RPMI8226 (cell line): ENCODE data around the gene TAC4.
"Not testable (repeated sequence)": the region's sequence is repeated elsewhere in the genome, so short reads cannot be mapped to it uniquely, and the experiment has no call there.

ENCODE experiments used
- DNase-seq: peaks from one replicate; pipeline ENCODE4 v3.0.0-alpha.2; 2015

Gene TAC4

GRCh38 chr17:49842371-49842770 is 5.5 kb downstream of the TAC4 start:
- DNase-seq: no peak

GRCh38 chr17:49841548-49841947 is 6.3 kb downstream of the TAC4 start:
- no peak for DNase-seq

- DNase-seq: no peak
These were observed 8.4 kb downstream of the TAC4 start for GRCh38 chr17:49839455-49839854.

- no peak for DNase-seq
These were observed 11.5 kb downstream of the TAC4 start for GRCh38 chr17:49836111-49837030.

- DNase-seq: no peak
These were observed 12.4 kb downstream of the TAC4 start for GRCh38 chr17:49835472-49835871.

GRCh38 chr17:49834118-49834743 is 13.6 kb downstream of the TAC4 start:
- DNase-seq: no peak

GRCh38 chr17:49832840-49833599 is 14.8 kb downstream of the TAC4 start:
- no peak for DNase-seq

- no peak for DNase-seq
These were observed 17.3 kb downstream of the TAC4 start for GRCh38 chr17:49830605-49831004.

- DNase-seq: no peak
These were observed 18.8 kb downstream of the TAC4 start for GRCh38 chr17:49829026-49829425.

GRCh38 chr17:49828325-49828724 is 19.5 kb downstream of the TAC4 start:
- not testable (repeated sequence) for DNase-seq

- DNase-seq: no peak
These were observed 22.2 kb downstream of the TAC4 start for GRCh38 chr17:49825645-49826044.

GRCh38 chr17:49823614-49824013 is 24.3 kb downstream of the TAC4 start:
- DNase-seq: no peak

- peak; percentile 11 for DNase-seq
These were observed 25.0 kb downstream of the TAC4 start for GRCh38 chr17:49822829-49823228.

- DNase-seq: no peak
These were observed 26.0 kb downstream of the TAC4 start for GRCh38 chr17:49821916-49822315.

- DNase-seq: no peak
These were observed 26.4 kb downstream of the TAC4 start for GRCh38 chr17:49821466-49821865.

GRCh38 chr17:49820773-49821172 is 27.1 kb downstream of the TAC4 start:
- DNase-seq: no peak

GRCh38 chr17:49819651-49820050 is 28.2 kb downstream of the TAC4 start:
- DNase-seq: no peak

- DNase-seq: no peak
These were observed 28.7 kb downstream of the TAC4 start for GRCh38 chr17:49819138-49819537.

- DNase-seq: no peak
These were observed 29.9 kb downstream of the TAC4 start for GRCh38 chr17:49817993-49818392.

- no peak for DNase-seq
These were observed 32.0 kb downstream of the TAC4 start for GRCh38 chr17:49815761-49816281.

GRCh38 chr17:49814781-49815529 is 32.9 kb downstream of the TAC4 start:
- DNase-seq: no peak

GRCh38 chr17:49809056-49809455 is 38.8 kb downstream of the TAC4 start:
- DNase-seq: no peak

GRCh38 chr17:49798738-49799137 is 49.1 kb downstream of the TAC4 start:
- DNase-seq: no peak
